ENCODE data around the gene CRIP2. TPM values are rescaled to one million over a fixed set of nuclear protein-coding genes. Genes with fewer than 3 reads are reported as not detected.
A peak's percentile ranks its signal among the peaks of the same experiment; 100 is the strongest.

The CRIP2 gene
- total RNA-seq, 1 donor from 2014 or later = 71.8 TPM

- H3K36me3 ChIP-seq (ENCODE audit: insufficient read depth, low read length) = no peaks in the 10 kb centered on the region
- H3K4me1 ChIP-seq (ENCODE audit: insufficient read depth, low read length) = peaks cover 14% of the 10 kb centered on the region
- DNase-seq (ENCODE audit: low read depth) = no peak
- TF ChIP-seq EZH2 (IDR thresholded peaks at IDR 0.05; ENCODE audit: insufficient read depth, low read length) (peak; percentile 67), CTCF (IDR thresholded peaks at IDR 0.05; ENCODE audit: insufficient read depth, low read depth, low read length) (no peak)
- Mint-ChIP-seq H3K27me3 (ENCODE audit: low read depth, unreplicated experiment) (peaks cover 3% of the 10 kb centered on the region), H3K9me3 (ENCODE audit: unreplicated experiment) (no peaks in the 10 kb centered on the region), H3K27ac (ENCODE audit: unreplicated experiment) (no peak overlapping the region), H3K36me3 (ENCODE audit: low read depth, unreplicated experiment) (no peaks in the 10 kb centered on the region), H3K4me1 (ENCODE audit: low read depth, unreplicated experiment) (peaks cover 6% of the 10 kb centered on the region), H3K4me3 (ENCODE audit: unreplicated experiment) (no peak overlapping the region)
- no peak overlapping the region for H3K27ac ChIP-seq (ENCODE audit: low read depth, low read length)
- no peak overlapping the region for H3K9ac ChIP-seq (ENCODE audit: low read length)
- no peak overlapping the region for H3K4me3 ChIP-seq (ENCODE audit: insufficient read depth, low read depth, low read length)
- peaks cover 5% of the 10 kb centered on the region for H4K20me1 ChIP-seq (ENCODE audit: insufficient read depth, low read length)
- H3K27me3 ChIP-seq (ENCODE audit: insufficient read depth, low read length) = peaks cover 13% of the 10 kb centered on the region
- H3K9me3 ChIP-seq (ENCODE audit: insufficient read depth, low read depth, low read length) = no peaks in the 10 kb centered on the region
- FAIRE-seq = no peak
- peak overlapping the region; percentile 48 for H3K4me2 ChIP-seq (ENCODE audit: low read length)
- H3K79me2 ChIP-seq (ENCODE audit: insufficient read depth, low read length) = peaks cover 8% of the 10 kb centered on the region
- no peak overlapping the region for H2AFZ ChIP-seq (ENCODE audit: low read depth, low read length)
Observed at GRCh38 chr14:105487449-105487985, 12.9 kb downstream of the CRIP2 start.

- Histone ChIP-seq H3K4me3 (ENCODE audit: insufficient read depth, low read depth, low read length) (no peak overlapping the region), H3K36me3 (ENCODE audit: insufficient read depth, low read length) (no peaks in the 10 kb centered on the region), H4K20me1 (ENCODE audit: insufficient read depth, low read length) (peaks cover 5% of the 10 kb centered on the region), H3K4me1 (ENCODE audit: insufficient read depth, low read length) (peaks cover 13% of the 10 kb centered on the region), H3K27ac (ENCODE audit: low read depth, low read length) (no peak overlapping the region), H3K79me2 (ENCODE audit: insufficient read depth, low read length) (peaks cover 8% of the 10 kb centered on the region), H3K9ac (ENCODE audit: low read length) (no peak overlapping the region), H2AFZ (ENCODE audit: low read depth, low read length) (no peak overlapping the region), H3K27me3 (ENCODE audit: insufficient read depth, low read length) (peaks cover 13% of the 10 kb centered on the region), H3K9me3 (ENCODE audit: insufficient read depth, low read depth, low read length) (no peaks in the 10 kb centered on the region), H3K4me2 (ENCODE audit: low read length) (peak overlapping the region; percentile 48)
- TF ChIP-seq CTCF (IDR thresholded peaks at IDR 0.05; ENCODE audit: insufficient read depth, low read depth, low read length) = no peak
- no peak for TF ChIP-seq EZH2 (IDR thresholded peaks at IDR 0.05; ENCODE audit: insufficient read depth, low read length)
- Mint-ChIP-seq H3K4me1 (ENCODE audit: low read depth, unreplicated experiment) (peaks cover 6% of the 10 kb centered on the region), H3K36me3 (ENCODE audit: low read depth, unreplicated experiment) (no peaks in the 10 kb centered on the region), H3K4me3 (ENCODE audit: unreplicated experiment) (no peak overlapping the region), H3K9me3 (ENCODE audit: unreplicated experiment) (no peaks in the 10 kb centered on the region), H3K27me3 (ENCODE audit: low read depth, unreplicated experiment) (peaks cover 3% of the 10 kb centered on the region), H3K27ac (ENCODE audit: unreplicated experiment) (no peak overlapping the region)
- DNase-seq (ENCODE audit: low read depth) (no peak), FAIRE-seq (no peak)
Observed at GRCh38 chr14:105487986-105488777, 13.6 kb downstream of the CRIP2 start.
